Activated CD8-positive, alpha-beta memory T cell treated with anti-CD3 and anti-CD28 coated beads for 4 hours (primary cell): Measurements from ENCODE around the gene TEX19.
"Not testable (repeated sequence)": the region's sequence is repeated elsewhere in the genome, so short reads cannot be mapped to it uniquely, and the experiment has no call there.

Experiments used
- DNase-seq, 2 donors: peaks; one replicate each; pipeline ENCODE4 v3.0.0-alpha.2; 2020; ENCODE audit warnings: low read depth in 2 of 2

The TEX19 gene

DNA sequence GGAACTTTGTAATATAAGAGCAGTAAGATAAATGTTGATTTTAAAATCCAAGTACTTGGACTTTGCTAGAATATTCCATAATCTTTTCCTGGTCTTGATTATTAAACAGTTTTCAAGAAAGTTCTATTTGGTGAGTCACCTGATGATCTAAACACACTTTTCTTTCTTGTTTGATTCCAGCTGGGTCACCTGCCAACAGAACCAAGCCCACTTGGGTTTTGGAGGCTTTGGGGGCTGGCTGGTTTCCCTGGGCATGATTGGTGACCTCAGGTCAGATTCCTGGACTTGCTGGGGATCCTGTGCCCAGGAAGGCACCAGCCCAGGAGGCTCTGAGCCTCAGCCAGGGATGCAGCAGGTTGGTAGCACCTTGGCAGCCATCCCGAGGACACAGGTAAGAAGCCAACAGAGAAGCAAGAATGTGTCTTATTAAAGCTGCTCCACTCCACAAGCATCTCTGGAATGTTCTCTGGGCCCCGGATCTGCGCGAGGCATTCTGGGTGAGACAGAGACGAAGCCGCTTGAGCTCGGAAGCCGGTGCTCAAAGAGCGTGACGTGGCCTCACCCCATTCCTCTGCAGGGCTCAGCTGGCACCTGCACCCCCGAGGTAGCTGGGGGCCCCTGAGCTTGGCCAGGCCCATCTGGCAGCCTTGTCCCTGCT is 3.1 kb upstream of the TEX19 start:
- no peak for DNase-seq

DNA sequence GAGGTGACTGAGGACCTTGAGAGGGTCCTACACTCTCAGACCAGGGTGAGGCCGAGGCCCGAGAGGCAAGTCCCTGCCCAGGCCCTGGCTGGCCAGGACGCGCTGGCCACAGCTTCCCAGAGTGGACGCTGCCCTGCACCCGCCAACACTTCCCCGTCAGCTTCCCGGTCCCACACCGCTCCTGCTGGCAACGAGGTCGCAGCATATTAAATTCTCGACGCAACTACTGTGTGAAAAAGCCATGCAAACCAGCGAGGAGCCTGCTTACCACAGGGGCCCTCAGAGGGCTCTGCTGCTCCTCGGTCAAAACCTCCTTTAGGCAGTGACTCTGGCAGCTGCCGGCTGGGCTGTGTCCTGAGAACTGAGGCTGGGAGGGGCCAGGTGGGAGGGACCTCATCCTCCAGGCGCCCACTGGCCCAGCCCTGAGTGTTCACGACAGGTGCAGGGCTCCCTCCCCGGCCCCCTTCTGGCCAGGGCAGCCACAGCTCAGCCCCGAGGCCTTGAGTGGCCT is 2.1 kb upstream of the TEX19 start:
- DNase-seq: no peak

DNA sequence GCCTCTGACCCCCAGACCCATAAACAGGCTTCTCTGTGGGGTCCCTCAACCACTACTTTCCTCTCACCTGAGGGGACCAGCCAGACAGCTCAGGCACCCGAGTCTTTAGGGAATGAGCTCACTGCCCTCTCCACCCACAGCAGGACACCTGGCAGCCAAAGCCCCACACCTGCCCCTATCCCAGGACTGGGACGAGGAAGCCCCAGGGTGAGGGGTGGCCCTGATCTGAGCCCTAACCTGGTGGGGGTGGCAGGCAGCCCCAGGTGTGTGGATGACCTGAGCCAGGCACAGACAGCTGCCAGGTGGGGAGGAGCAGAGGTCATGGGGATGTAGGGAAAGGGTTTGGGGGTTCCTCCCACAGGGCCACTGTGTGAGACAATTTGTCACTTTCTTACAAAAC is 1.7 kb upstream of the TEX19 start:
- DNase-seq: no peak

DNA sequence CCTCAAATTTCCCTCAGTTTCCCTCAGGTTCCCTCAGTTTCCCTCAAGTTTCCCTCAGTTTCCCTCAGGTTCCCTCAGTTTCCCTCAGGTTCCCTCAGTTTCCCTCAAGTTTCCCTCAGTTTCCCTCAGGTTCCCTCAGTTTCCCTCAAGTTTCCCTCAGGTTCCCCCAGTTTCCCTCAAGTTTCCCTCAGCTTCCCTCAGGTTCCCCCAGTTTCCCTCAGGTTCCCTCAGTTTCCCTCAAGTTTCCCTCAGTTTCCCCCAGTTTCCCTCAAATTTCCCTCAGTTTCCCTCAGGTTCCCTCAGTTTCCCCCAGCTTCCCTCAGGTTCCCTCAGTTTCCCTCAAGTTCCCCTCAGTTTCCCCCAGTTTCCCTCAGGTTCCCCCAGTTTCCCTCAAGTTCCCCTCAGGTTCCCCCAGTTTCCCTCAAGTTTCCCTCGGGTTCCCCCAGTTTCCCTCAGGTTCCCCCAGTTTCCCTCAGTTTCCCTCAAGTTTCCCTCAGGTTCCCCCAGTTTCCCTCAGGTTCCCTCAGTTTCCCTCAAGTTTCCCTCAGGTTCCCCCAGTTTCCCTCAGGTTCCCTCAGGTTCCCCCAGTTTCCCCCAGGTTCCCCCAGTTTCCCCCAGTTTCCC is 516 bp downstream of the TEX19 start:
- not testable (repeated sequence) for DNase-seq

DNA sequence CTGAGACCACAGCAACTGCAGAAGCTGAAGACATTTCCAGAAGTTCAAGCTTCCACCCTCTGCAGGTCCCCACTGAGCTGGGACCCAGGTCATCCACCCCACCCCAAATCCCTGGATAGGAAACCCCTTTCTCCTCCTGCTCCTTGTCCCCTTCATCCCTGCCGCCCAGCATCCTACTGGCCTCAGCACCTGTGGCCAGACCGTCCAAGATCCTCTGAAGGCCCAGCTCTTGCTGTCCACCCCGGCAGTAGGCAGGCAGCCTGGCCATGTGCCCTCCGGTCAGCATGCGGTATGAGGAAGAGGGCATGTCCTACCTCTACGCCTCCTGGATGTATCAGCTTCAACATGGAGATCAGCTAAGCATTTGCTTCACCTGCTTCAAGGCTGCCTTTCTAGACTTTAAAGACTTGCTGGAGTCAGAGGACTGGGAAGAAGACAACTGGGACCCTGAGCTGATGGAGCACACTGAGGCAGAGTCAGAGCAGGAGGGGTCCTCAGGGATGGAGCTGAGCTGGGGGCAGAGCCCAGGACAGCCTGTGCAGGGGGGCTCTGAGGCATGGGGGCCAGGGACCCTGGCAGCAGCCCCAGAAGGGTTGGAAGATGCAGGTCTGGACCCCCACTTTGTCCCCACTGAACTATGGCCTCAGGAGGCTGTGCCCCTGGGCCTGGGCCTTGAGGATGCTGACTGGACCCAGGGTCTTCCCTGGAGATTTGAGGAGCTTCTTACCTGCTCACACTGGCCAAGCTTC is 3.0 kb downstream of the TEX19 start:
- no peak for DNase-seq

DNA sequence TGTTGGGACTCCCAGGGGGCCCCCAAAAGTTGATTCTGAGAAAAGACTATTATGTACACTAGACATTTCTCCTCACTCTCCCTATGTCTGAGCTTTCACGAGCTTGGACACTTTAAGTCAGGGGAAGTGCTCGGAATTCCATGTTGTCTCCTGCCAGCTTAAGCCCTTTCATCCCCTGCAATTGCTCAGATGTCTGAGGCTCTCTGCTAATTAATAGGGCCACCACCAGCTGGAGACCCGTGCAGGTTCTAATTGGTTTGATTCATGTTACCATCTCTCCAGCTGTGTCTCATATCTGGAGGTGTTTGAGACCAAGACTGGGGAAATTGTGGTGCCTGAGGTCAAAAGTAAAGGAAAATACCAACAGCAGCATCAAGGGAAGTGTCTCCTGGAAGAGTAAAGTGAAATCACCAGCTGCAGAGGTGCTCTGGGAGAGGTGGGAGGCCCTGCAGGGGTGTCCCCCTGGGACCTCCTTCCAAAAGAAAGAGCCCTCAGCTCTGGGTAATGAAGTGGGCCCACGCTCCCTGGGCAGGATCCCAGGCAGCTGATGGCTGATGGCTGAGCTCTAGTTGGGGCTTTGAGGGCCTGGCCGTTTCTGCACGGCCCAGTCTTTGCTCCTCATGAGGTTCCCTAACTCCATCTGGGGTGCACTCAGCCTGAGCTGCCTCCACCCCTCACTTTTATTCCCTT is 6.7 kb downstream of the TEX19 start:
- DNase-seq: no peak

DNA sequence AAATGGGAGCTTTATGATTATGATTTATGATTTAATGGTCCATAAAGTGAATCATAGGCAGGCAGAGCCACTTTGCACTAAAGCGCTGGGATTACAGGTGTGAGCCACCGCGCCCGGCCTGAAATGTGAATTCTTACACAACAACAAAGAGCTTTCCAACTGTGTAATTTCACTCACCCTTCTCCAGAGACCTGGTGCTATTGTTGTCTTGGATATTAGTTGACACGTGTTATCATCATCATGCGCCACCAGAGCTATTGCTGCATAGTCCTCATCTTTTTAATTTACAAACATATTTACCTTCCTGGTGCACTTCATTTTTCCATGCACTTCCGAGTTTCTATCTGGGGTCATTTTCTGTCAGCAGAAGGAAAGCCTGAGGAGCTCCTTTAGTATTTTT is 7.7 kb downstream of the TEX19 start:
- DNase-seq: no peak

DNA sequence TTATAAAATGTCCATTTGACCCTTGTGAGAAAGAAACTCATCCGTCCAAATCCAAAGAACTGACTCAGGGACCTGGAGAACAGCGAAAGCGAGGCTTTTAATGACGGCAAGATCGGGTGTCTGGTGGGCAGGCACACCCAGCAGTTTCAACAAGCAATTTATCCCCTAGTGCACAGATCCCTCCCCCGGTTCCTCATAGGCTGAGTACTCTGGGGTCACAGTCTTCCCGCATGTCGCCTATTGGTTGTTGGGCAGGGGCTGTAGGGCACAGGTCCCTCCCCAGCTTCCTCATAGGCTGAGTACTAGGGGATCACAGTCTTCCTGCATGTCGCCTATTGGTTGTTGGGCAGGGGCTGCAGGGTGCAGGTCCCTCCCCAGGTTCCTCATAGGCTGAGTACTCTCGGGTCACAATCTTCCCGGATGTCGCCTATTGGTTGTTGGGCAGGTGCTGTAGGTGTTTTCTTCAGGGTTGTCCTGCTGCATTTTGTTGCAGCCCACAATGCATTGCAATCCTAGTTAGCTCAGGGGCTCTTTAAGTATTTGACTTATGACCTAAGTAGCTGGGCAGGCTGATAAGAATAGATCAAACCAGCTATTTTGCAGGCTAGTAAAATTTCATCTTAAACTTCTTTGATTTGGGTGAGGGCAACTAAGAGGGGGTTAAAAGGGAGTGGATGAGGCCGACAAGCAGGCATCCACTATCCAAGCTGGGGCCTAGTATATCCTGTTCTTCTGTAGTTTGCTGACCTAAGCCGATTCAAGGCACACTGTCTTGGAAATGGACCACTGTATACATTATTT is 8.9 kb downstream of the TEX19 start:
- no peak for DNase-seq

DNA sequence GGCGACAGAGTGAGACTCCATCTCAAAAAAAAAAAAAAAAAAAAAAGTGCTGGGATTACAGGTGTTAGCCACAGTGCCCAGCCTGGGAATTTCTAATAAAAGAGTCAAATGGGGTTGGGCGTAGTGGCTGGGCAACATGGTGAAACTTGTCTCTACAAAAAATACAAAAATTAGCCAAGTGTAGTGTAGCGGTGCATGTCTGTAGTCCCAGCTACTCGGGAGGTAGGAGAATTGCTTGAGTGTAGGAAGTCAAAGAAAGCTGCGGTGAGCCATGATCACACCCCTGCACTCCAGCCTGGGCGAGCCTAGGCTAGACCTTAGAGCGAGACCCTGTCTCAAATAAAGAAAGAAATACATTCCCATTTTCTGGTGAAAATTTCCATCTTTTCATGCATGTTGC is 10.2 kb downstream of the TEX19 start:
- DNase-seq: no peak

DNA sequence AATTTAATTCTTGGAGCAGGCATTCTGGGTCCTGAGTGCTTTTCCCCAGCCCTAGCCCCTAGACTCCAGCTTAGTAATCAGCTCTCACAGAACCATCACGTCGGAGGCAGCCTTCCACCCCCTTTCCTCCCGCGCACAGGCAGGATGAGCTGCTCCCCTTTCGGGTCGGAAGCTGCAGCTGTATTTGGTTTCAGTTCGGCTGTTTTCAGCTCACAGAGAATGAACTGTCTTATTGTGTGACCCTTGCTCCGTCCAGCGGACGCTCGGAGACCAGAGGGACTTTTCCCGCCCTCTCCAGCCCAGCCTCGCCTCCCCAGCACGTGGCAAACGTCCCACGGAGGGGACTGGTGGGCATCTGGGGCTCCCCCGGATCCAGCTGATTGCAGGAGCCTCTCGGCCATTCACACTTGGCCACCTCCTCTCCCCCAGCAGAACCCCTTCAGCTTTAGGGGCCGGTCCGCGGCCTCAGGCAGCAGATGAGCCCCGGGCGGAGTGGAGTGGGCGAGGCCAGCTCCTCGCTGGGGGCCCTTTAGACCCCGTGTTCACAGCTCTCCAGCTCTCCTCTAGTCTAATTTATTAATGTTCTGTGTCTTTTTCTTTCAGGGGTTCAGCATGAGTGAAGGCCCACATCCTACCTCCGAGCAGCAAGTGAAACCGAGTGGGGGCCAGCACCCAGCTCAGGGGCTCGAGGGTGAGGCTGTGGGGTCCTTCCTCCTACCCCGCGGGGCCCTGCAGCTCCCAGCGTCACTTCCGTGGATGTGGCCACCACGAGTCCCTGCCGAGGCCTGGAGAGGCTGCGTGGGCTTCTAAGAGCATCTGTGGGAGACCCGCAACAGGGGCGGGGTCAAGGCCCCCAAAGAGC is 11.7 kb downstream of the TEX19 start:
- no peak for DNase-seq

DNA sequence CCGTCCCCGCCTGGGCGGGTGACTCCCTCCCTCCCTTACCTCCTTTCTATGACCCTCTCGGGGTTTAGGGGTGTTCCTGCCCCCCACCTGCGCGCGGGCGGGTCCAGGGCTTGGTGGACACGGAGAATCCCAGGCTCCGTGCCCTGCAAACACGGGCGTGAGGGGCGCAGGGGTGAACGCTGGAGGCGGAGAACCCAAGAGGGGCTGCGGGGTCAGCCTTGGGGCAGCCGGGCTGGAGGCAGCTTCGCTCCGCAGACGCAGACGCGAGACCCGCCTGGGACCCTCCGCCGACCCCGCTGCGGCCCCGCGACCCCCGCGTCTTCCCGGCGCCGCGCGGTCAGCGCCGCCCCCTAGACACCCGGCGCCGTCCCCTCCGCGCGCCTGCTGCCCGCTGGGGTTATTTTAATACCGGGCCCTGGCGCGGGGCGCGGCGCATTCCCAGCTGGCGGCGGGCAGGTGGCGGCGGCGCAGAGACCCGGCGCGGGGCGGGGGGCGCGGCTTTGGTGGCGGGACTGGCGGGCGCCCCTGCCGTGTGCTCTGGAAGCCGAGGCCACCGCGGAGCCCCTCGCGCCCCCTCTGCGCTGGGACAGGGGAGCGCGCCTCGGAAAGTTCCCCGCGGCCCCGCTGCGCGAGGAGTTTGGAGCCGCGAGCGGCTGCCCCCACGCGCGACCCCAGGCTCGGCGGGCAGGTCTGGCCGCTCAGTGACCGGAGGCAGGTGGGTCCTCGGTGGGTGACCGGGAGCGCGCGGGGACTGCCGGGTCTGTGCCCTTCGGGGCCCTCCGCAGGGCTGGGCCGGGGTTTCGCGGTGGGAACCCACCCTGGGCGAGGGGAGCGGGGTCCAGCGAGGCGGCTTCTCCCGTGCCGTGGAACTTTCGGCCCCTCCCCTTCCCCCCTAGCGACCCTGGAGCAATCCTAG is 12.5 kb downstream of the TEX19 start, which contains the start of gene UTS2R:
Gene UTS2R, plus strand, starts transcription at position 433 of the 916 bp plus-strand sequence. CDS start 2,560 bp downstream, outside the sequence.
- no peak for DNase-seq

DNA sequence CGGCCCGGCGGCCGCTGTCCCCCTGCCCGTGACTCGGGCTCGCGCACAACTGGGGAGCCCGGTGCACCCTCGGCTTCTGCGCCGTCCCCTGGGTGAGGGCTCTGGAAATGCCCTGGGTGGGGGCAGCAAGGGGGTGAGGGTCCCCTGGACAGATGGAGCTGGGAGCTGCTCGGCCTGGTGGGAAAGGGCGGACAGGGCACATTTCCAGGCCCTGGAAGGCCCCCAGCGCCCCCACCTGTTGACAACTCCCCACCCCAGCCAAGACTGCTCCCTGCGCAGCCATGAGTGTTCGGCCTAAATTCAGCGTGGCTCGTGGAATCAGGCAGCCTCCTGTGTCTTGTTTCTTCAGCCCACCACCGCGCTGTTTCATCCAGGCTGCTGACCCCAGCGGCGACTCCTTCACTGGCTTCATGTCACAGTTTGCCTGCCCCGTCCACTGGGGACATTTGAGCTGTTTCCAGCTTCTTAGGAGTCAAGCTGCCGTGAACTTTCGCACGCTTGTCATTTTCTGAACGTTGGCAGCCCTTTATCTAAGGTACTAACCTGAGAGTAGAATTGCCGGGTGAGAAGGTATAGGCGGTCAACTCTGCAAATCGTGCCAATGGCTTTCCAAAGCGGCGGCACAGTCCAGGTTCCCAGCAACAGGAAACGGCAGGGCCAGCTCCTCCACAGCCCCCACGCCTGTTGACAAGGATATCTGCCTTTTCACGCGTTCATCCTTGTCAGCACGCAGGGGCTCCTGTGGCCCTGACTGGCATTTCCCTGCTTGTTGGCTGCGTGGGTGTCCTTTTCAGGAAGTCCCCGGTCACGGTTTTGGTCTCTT is 13.4 kb downstream of the TEX19 start:
- DNase-seq: no peak

DNA sequence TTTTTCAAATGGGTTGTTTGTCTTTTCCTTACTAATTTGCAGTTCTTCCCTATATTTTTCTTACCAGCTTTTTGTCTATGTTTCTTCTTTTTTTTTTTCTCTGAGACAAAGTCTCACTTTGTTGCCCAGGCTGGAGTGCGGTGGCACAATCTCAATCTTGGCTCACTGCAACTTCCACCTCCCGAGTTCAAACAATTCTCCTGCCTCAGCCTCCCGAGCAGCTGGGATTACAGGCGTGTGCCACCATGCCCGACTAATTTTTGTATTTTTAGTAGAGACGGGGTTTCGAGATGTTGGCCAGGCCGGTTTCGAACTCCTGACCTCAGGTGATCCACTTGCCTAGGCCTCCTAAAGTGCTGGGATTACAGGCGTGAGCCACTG is 14.0 kb downstream of the TEX19 start:
- DNase-seq: not testable (repeated sequence)

DNA sequence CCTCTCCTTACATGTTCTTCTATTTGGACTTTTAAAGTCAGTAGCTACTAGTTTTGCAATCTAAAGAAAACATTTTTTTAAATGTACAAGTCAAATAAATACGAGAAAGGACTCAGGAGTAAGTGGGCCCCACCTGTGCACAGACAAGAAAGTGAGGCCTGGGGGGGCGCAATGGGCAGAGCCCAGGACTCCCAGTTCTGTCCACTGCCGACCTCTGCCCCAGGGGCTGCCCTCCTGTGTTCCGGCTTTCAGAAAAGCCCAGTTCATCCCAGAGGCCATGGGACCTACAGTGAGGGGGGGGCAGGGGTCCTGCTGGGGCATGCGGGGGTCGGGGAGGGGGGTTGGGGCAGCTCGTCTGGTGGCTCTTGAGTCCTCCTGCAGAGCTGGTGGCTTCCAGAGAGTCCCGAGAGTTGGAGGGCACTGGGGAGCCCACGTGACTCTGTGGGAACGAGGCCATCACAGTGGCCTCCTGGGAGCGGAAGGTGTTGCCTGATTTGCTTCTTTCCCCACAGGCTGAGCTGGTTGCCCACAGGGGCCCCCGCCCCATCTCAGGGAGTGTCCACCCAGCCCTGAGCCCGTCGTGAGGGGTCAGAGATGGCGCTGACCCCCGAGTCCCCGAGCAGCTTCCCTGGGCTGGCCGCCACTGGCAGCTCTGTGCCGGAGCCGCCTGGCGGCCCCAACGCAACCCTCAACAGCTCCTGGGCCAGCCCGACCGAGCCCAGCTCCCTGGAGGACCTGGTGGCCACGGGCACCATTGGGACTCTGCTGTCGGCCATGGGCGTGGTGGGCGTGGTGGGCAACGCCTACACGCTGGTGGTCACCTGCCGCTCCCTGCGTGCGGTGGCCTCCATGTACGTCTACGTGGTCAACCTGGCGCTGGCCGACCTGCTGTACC is 14.9 kb downstream of the TEX19 start:
- DNase-seq: no peak

DNA sequence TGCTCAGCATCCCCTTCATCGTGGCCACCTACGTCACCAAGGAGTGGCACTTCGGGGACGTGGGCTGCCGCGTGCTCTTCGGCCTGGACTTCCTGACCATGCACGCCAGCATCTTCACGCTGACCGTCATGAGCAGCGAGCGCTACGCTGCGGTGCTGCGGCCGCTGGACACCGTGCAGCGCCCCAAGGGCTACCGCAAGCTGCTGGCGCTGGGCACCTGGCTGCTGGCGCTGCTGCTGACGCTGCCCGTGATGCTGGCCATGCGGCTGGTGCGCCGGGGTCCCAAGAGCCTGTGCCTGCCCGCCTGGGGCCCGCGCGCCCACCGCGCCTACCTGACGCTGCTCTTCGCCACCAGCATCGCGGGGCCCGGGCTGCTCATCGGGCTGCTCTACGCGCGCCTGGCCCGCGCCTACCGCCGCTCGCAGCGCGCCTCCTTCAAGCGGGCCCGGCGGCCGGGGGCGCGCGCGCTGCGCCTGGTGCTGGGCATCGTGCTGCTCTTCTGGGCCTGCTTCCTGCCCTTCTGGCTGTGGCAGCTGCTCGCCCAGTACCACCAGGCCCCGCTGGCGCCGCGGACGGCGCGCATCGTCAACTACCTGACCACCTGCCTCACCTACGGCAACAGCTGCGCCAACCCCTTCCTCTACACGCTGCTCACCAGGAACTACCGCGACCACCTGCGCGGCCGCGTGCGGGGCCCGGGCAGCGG is 15.7 kb downstream of the TEX19 start:
- no peak for DNase-seq

DNA sequence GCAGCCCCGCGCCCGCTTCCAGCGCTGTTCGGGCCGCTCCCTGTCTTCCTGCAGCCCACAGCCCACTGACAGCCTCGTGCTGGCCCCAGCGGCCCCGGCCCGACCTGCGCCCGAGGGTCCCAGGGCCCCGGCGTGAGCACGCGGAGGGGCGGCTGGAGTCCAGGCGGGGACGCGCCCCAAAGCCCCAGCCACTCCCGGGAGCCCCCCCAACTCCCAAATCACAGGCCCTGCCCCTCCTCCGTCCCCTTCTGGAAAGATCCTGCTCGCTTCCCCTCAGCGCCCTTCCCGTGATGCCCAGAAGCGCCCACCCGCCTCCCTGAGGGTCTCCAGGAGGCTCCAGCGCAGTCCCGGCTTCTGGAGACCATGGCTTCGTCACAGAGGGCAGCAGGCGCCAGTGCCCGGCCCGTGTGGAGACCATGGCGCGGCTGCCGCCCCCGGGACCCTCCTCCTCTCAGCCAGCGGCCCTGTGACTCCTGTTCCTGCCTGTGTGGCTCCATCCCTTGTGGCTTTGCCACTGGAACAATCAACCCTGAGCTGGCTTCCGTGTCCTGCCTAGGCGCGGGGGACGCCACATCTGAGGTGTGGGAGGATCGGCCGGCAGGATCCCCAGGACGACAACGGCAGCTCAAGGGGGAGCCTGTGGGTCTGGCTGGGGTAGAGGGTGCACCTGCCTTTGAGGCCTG is 16.5 kb downstream of the TEX19 start:
- DNase-seq: no peak
